Tibial nerve (tissue), 4 donors: ENCODE measurements around the gene TXNL4B. TPM values are rescaled to one million over a fixed set of nuclear protein-coding genes. Genes with fewer than 3 reads are reported as not detected.
A peak's percentile ranks its signal among the peaks of the same experiment; 100 is the strongest.

Experiments
- DNase-seq, 2 donors: peaks; one replicate each; pipeline ENCODE4 v3.0.0-alpha.2; 2019; ENCODE audit warnings: low spot score in 2 of 2
- H3K27ac ChIP-seq, 4 donors: fragments of 200-600 bp; sonication (generic) in 3 of 4; one replicate each; pipeline ENCODE4 v1.5.1; 2017 to 2019; ENCODE audit warnings: mild to moderate bottlenecking in 1 of 4
- H3K27me3 ChIP-seq, 2 donors: fragments of 200-600 bp; sonication (generic) in 1 of 2; one replicate each; pipeline versions ENCODE4 v1.5.1 to v1.6.0; 2017 to 2019
- H3K36me3 ChIP-seq, 3 donors: fragments of 200-600 bp; sonication (generic); one replicate each; pipeline ENCODE4 v1.5.1; 2018 to 2019
- H3K4me1 ChIP-seq, 4 donors: fragments of 200-600 bp; sonication (generic) in 3 of 4; one replicate each; pipeline ENCODE4 v1.5.1; 2017 to 2019
- H3K4me3 ChIP-seq, 4 donors: fragments of 200-600 bp; sonication (generic) in 3 of 4; one replicate each; pipeline ENCODE4 v1.5.1; 2017 to 2019; ENCODE audit warnings: mild to moderate bottlenecking in 1 of 4, moderate library complexity in 1 of 4
- H3K9me3 ChIP-seq, 4 donors: fragments of 200-600 bp; sonication (generic) in 3 of 4; one replicate each; pipeline ENCODE4 v1.5.1; 2017 to 2019
- CTCF ChIP-seq, 5 experiments: fragments of 200-600 bp in 3 of 5; fragments of 450-650 bp in 2 of 5; sonication (generic) in 3 of 5; IDR thresholded peaks; one replicate each; pipeline ENCODE4 v1.5.1; 2016 to 2019; ENCODE audit warnings: antibody characterized with exemption in 5 of 5, mild to moderate bottlenecking in 3 of 5, moderate library complexity in 2 of 5
- EP300 ChIP-seq, 2 donors: sonication (generic); formaldehyde crosslinking; IDR thresholded peaks; one replicate each; pipeline ENCODE4 v1.6.1; 2017; ENCODE audit warnings: antibody characterized with exemption in 2 of 2, mild to moderate bottlenecking in 1 of 2
- POLR2A ChIP-seq, 2 donors: fragments of 450-650 bp; IDR thresholded peaks; one replicate each; pipeline ENCODE4 v1.6.1; 2017; ENCODE audit warnings: antibody characterized with exemption in 2 of 2, mild to moderate bottlenecking in 2 of 2, moderate library complexity in 2 of 2
- WGBS, 2 donors: methylation state at CpG; one replicate each; pipeline ENCODE4 v1.1.5; 2018; 5-methylcytosine and 5-hydroxymethylcytosine counted together
- total RNA-seq, 4 donors: library from RNA; depleted of rRNA; stranded (reverse); fragments of >200 nt; gene quantifications; one replicate each; pipeline ENCODE4 v1.1.0, GENCODE V29; 2016

Gene TXNL4B
- total RNA-seq: 10 to 100 TPM; 13.1 to 20.5 (median 15.5) TPM

- peaks cover 0 to 51% (median 22%) of the 10 kb centered on the region in 4 donors for H3K4me1 ChIP-seq
- WGBS, 2 donors: 0 to 1% methylated on average over 36 to 38 of the region's 43 CpGs
- no peaks in the 10 kb centered on the region for H3K27me3 ChIP-seq
- H3K4me3 ChIP-seq: peak within 1 kb of the TSS; percentile 81 to 97 (median 85)
- H3K27ac ChIP-seq: peak within 1 kb of the TSS; percentile 81 to 95 (median 90)
- DNase-seq: peak; percentile 85 to 93
- peak; percentile 60 to 85 for TF ChIP-seq POLR2A (IDR thresholded peaks at IDR 0.05)
- peak in 1 of 5 experiments; percentile 31 for TF ChIP-seq CTCF (IDR thresholded peaks at IDR 0.05)
- TF ChIP-seq EP300 (IDR thresholded peaks at IDR 0.05): peak; percentile 90 to 92
- H3K36me3 ChIP-seq: peaks cover 0 to 54% (median 12%) of the 10 kb centered on the region in 3 donors
- H3K9me3 ChIP-seq: no peaks in the 10 kb centered on the region
Observed at GRCh38 chr16:72093448-72094265, at the start of gene TXNL4B, which contains the start of gene DHX38. TXNL4B (minus strand) TSS chr16:72093620; CDS start chr16:72090749, 2,871 bp downstream. DHX38 (plus strand) TSS chr16:72093847; CDS start chr16:72096158, 2,311 bp downstream.

- no peak for TF ChIP-seq EP300 (IDR thresholded peaks at IDR 0.05)
- no peak for TF ChIP-seq POLR2A (IDR thresholded peaks at IDR 0.05)
- no peak for TF ChIP-seq CTCF (IDR thresholded peaks at IDR 0.05)
- Histone ChIP-seq H3K36me3 (no peaks in the 10 kb centered on the region), H3K9me3 (peaks cover 0 to 7% (median 0%) of the 10 kb centered on the region in 4 donors), H3K27me3 (no peaks in the 10 kb centered on the region), H3K4me1 (no peaks in the 10 kb centered on the region), H3K4me3 (no peak overlapping the region), H3K27ac (no peak overlapping the region)
- DNase-seq: no peak
- WGBS, 2 donors: 58 to 74% methylated on average over 1 of the region's 1 CpG
Observed at GRCh38 chr16:72142476-72142875, 49.1 kb upstream of the TXNL4B start.

GRCh38 chr16:72139908-72140307 is 46.5 kb upstream of the TXNL4B start:
- no peak for DNase-seq
- no peak for TF ChIP-seq EP300 (IDR thresholded peaks at IDR 0.05)
- TF ChIP-seq POLR2A (IDR thresholded peaks at IDR 0.05): no peak
- no peak for TF ChIP-seq CTCF (IDR thresholded peaks at IDR 0.05)
- H3K4me3 ChIP-seq: no peak overlapping the region
- no peak overlapping the region for H3K27ac ChIP-seq
- H3K36me3 ChIP-seq: no peaks in the 10 kb centered on the region
- H3K27me3 ChIP-seq: no peaks in the 10 kb centered on the region
- no peaks in the 10 kb centered on the region for H3K9me3 ChIP-seq
- WGBS, 2 donors: 94 to 98% methylated on average over 2 of the region's 2 CpGs
- H3K4me1 ChIP-seq: no peaks in the 10 kb centered on the region

GRCh38 chr16:72138064-72138572 is 44.7 kb upstream of the TXNL4B start:
- WGBS, 2 donors: 88 to 91% methylated on average over 4 of the region's 4 CpGs
- H3K36me3 ChIP-seq: no peaks in the 10 kb centered on the region
- no peak for DNase-seq
- TF ChIP-seq CTCF (IDR thresholded peaks at IDR 0.05) (no peak), EP300 (IDR thresholded peaks at IDR 0.05) (no peak), POLR2A (IDR thresholded peaks at IDR 0.05) (no peak)
- no peaks in the 10 kb centered on the region for H3K4me1 ChIP-seq
- no peaks in the 10 kb centered on the region for H3K27me3 ChIP-seq
- H3K4me3 ChIP-seq: no peak overlapping the region
- no peaks in the 10 kb centered on the region for H3K9me3 ChIP-seq
- H3K27ac ChIP-seq: no peak overlapping the region
